HG02870 (cell line): ENCODE data around the gene PDZD8.

Source experiments
- ATAC-seq: cut with Tn5 transposase; IDR thresholded peaks from one replicate; pipeline ENCODE4 v1.9.1; 2021; ENCODE audit warnings: mild to moderate bottlenecking, moderate library complexity; ENCODE audit not compliant: unreplicated experiment

Gene PDZD8

GRCh38 chr10:117260084-117260483 is 115.2 kb downstream of the PDZD8 start:
- no peak for ATAC-seq

GRCh38 chr10:117259279-117259678 is 116.0 kb downstream of the PDZD8 start:
- no peak for ATAC-seq

GRCh38 chr10:117257721-117258120 is 117.5 kb downstream of the PDZD8 start:
- no peak for ATAC-seq

- no peak for ATAC-seq
Observed at GRCh38 chr10:117256910-117257309, 118.3 kb downstream of the PDZD8 start.

GRCh38 chr10:117255835-117256460 is 119.3 kb downstream of the PDZD8 start:
- no peak for ATAC-seq

GRCh38 chr10:117254774-117255735 is 120.2 kb downstream of the PDZD8 start:
- ATAC-seq = no peak

GRCh38 chr10:117254338-117254737 is 120.9 kb downstream of the PDZD8 start:
- ATAC-seq = no peak

- no peak for ATAC-seq
Observed at GRCh38 chr10:117253908-117254307, 121.3 kb downstream of the PDZD8 start.

GRCh38 chr10:117250411-117250810 is 124.8 kb downstream of the PDZD8 start:
- no peak for ATAC-seq

GRCh38 chr10:117249493-117250093 is 125.6 kb downstream of the PDZD8 start:
- no peak for ATAC-seq

- no peak for ATAC-seq
Observed at GRCh38 chr10:117248750-117249465, 126.3 kb downstream of the PDZD8 start.

- no peak for ATAC-seq
Observed at GRCh38 chr10:117246997-117247671, 128.1 kb downstream of the PDZD8 start.

- no peak for ATAC-seq
Observed at GRCh38 chr10:117242463-117242832, 132.8 kb downstream of the PDZD8 start.

GRCh38 chr10:117241541-117242462 is 133.4 kb downstream of the PDZD8 start:
- no peak for ATAC-seq

- ATAC-seq = no peak
Observed at GRCh38 chr10:117240621-117241529, 134.4 kb downstream of the PDZD8 start, which contains the start of gene SLC18A2. SLC18A2 (plus strand) TSS chr10:117241114; CDS start chr10:117241694, 580 bp downstream.

GRCh38 chr10:117239721-117240620 is 135.3 kb downstream of the PDZD8 start:
- ATAC-seq = no peak

GRCh38 chr10:117239051-117239450 is 136.2 kb downstream of the PDZD8 start:
- no peak for ATAC-seq
